ENCODE data around the gene RREB1. TPM values are rescaled to one million over a fixed set of nuclear protein-coding genes. Genes with fewer than 3 reads are reported as not detected.
A peak's percentile ranks its signal among the peaks of the same experiment; 100 is the strongest.

RREB1 gene
- total RNA-seq, 2 experiments from 2014 or later: 37.0 to 39.1 TPM

GRCh38 chr6:7121700-7122241 lies 14.0 kb downstream of the RREB1 start:
- POLR2A ChIA-PET: interaction anchor here (0.7 kb wide), 1 partner anchor 23 kb away, joined by 3 read pairs; no protein-coding TSS in a partner anchor
- Mint-ChIP-seq H3K4me1 (peaks cover 27% of the 10 kb centered on the region), H3K9me3 (no peaks in the 10 kb centered on the region), H3K27ac (no peak overlapping the region), H3K36me3 (peaks cover 35% of the 10 kb centered on the region), H3K27me3 (no peaks in the 10 kb centered on the region), H3K4me3 (no peak overlapping the region)
- ATAC-seq (ENCODE audit: low read depth) (no peak), DNase-seq (no peak)

- Mint-ChIP-seq H3K4me1 (peaks cover 34% of the 10 kb centered on the region), H3K27ac (no peak overlapping the region), H3K27me3 (no peaks in the 10 kb centered on the region), H3K4me3 (no peak overlapping the region), H3K9me3 (no peaks in the 10 kb centered on the region), H3K36me3 (peaks cover 39% of the 10 kb centered on the region)
- POLR2A ChIA-PET: no interaction called here
- ATAC-seq (ENCODE audit: low read depth): no peak
- no peak for DNase-seq
Measured at GRCh38 chr6:7122684-7123083, 14.9 kb downstream of the RREB1 start.

GRCh38 chr6:7124114-7124513 lies 16.4 kb downstream of the RREB1 start:
- DNase-seq (no peak), ATAC-seq (ENCODE audit: low read depth) (no peak)
- POLR2A ChIA-PET: interaction anchor here (1.7 to 2.1 kb wide), 2 partner anchors 11 to 15 kb away, joined by 4 read pairs; no protein-coding TSS in a partner anchor
- no peaks in the 10 kb centered on the region for H3K27me3 Mint-ChIP-seq
- no peak overlapping the region for H3K4me3 Mint-ChIP-seq
- no peak overlapping the region for H3K27ac Mint-ChIP-seq
- H3K4me1 Mint-ChIP-seq: peaks cover 44% of the 10 kb centered on the region
- H3K36me3 Mint-ChIP-seq: peaks cover 48% of the 10 kb centered on the region
- H3K9me3 Mint-ChIP-seq: no peaks in the 10 kb centered on the region

GRCh38 chr6:7124636-7125035 lies 16.9 kb downstream of the RREB1 start:
- peak overlapping the region; percentile 28 for H3K27ac Mint-ChIP-seq
- DNase-seq: no peak
- peaks cover 45% of the 10 kb centered on the region for H3K36me3 Mint-ChIP-seq
- H3K4me3 Mint-ChIP-seq: no peak overlapping the region
- no peaks in the 10 kb centered on the region for H3K9me3 Mint-ChIP-seq
- POLR2A ChIA-PET: interaction anchor here (1.7 to 2.1 kb wide), 2 partner anchors 10 to 15 kb away, joined by 4 read pairs; no protein-coding TSS in a partner anchor
- H3K27me3 Mint-ChIP-seq: no peaks in the 10 kb centered on the region
- ATAC-seq (ENCODE audit: low read depth): no peak
- peaks cover 48% of the 10 kb centered on the region for H3K4me1 Mint-ChIP-seq

GRCh38 chr6:7125290-7125689 lies 17.5 kb downstream of the RREB1 start:
- POLR2A ChIA-PET: interaction anchor here (1.7 to 2.1 kb wide), 2 partner anchors 10 to 16 kb away, joined by 4 read pairs; no protein-coding TSS in a partner anchor
- H3K27ac Mint-ChIP-seq: peak overlapping the region; percentile 32
- no peaks in the 10 kb centered on the region for H3K27me3 Mint-ChIP-seq
- peaks cover 54% of the 10 kb centered on the region for H3K4me1 Mint-ChIP-seq
- peaks cover 42% of the 10 kb centered on the region for H3K36me3 Mint-ChIP-seq
- no peaks in the 10 kb centered on the region for H3K9me3 Mint-ChIP-seq
- no peak for DNase-seq
- peak; percentile 15 for ATAC-seq (ENCODE audit: low read depth)
- peak overlapping the region; percentile 25 for H3K4me3 Mint-ChIP-seq

- peaks cover 56% of the 10 kb centered on the region for H3K4me1 Mint-ChIP-seq
- no peak overlapping the region for H3K4me3 Mint-ChIP-seq
- H3K27me3 Mint-ChIP-seq: no peaks in the 10 kb centered on the region
- H3K9me3 Mint-ChIP-seq: no peaks in the 10 kb centered on the region
- peak overlapping the region; percentile 50 for H3K27ac Mint-ChIP-seq
- peaks cover 40% of the 10 kb centered on the region for H3K36me3 Mint-ChIP-seq
- POLR2A ChIA-PET: interaction anchor here (1.7 kb wide), 1 partner anchor 10 kb away, joined by 3 read pairs; no protein-coding TSS in a partner anchor
- ATAC-seq (ENCODE audit: low read depth) (no peak), DNase-seq (no peak)
Measured at GRCh38 chr6:7126754-7127153, 19.0 kb downstream of the RREB1 start.

GRCh38 chr6:7127680-7128079 lies 19.9 kb downstream of the RREB1 start:
- peak overlapping the region; percentile 62 for H3K4me3 Mint-ChIP-seq
- DNase-seq (no peak), ATAC-seq (ENCODE audit: low read depth) (no peak)
- POLR2A ChIA-PET: interaction anchor here (1.1 to 2.9 kb wide), 4 partner anchors 8 to 19 kb away, joined by 3 to 14 read pairs (median 4); no protein-coding TSS in a partner anchor
- H3K36me3 Mint-ChIP-seq: peaks cover 38% of the 10 kb centered on the region
- H3K4me1 Mint-ChIP-seq: peaks cover 58% of the 10 kb centered on the region
- H3K27me3 Mint-ChIP-seq: no peaks in the 10 kb centered on the region
- peak overlapping the region; percentile 82 for H3K27ac Mint-ChIP-seq
- no peaks in the 10 kb centered on the region for H3K9me3 Mint-ChIP-seq

GRCh38 chr6:7129360-7129759 lies 21.6 kb downstream of the RREB1 start:
- peak; percentile 48 for ATAC-seq (ENCODE audit: low read depth)
- Mint-ChIP-seq H3K4me1 (peaks cover 64% of the 10 kb centered on the region), H3K4me3 (peak overlapping the region; percentile 64), H3K27me3 (no peaks in the 10 kb centered on the region), H3K9me3 (no peaks in the 10 kb centered on the region), H3K36me3 (peaks cover 35% of the 10 kb centered on the region), H3K27ac (peak overlapping the region; percentile 84)
- POLR2A ChIA-PET: interaction anchor here (1.0 to 2.9 kb wide), 2 partner anchors 8 to 13 kb away, joined by 3 to 14 read pairs; no protein-coding TSS in a partner anchor
- DNase-seq: no peak

GRCh38 chr6:7129784-7130569 lies 22.2 kb downstream of the RREB1 start:
- Mint-ChIP-seq H3K4me3 (no peak overlapping the region), H3K4me1 (peaks cover 61% of the 10 kb centered on the region), H3K36me3 (peaks cover 35% of the 10 kb centered on the region), H3K9me3 (no peaks in the 10 kb centered on the region), H3K27me3 (no peaks in the 10 kb centered on the region), H3K27ac (peak overlapping the region; percentile 44)
- DNase-seq (no peak), ATAC-seq (ENCODE audit: low read depth) (peak; percentile 10)
- POLR2A ChIA-PET: interaction anchor here (2.9 kb wide), 1 partner anchor 8 kb away, joined by 14 read pairs; no protein-coding TSS in a partner anchor

- Mint-ChIP-seq H3K9me3 (no peaks in the 10 kb centered on the region), H3K4me3 (no peak overlapping the region), H3K36me3 (peaks cover 29% of the 10 kb centered on the region), H3K27ac (no peak overlapping the region), H3K27me3 (no peaks in the 10 kb centered on the region), H3K4me1 (peaks cover 63% of the 10 kb centered on the region)
- no peak for ATAC-seq (ENCODE audit: low read depth)
- POLR2A ChIA-PET: interaction anchor here (0.7 to 0.9 kb wide), 2 partner anchors 24 to 58 kb away, joined by 3 read pairs; partner anchors contain the start of gene RREB1
- no peak for DNase-seq
Measured at GRCh38 chr6:7131390-7131789, 23.6 kb downstream of the RREB1 start.

GRCh38 chr6:7132398-7133035 lies 24.8 kb downstream of the RREB1 start:
- Mint-ChIP-seq H3K36me3 (peaks cover 24% of the 10 kb centered on the region), H3K27ac (no peak overlapping the region), H3K27me3 (no peaks in the 10 kb centered on the region), H3K4me3 (no peak overlapping the region), H3K9me3 (no peaks in the 10 kb centered on the region), H3K4me1 (peaks cover 64% of the 10 kb centered on the region)
- DNase-seq (no peak), ATAC-seq (ENCODE audit: low read depth) (no peak)
- POLR2A ChIA-PET: no interaction called here

GRCh38 chr6:7134999-7135745 lies 27.4 kb downstream of the RREB1 start:
- ATAC-seq (ENCODE audit: low read depth) (no peak), DNase-seq (no peak)
- H3K4me3 Mint-ChIP-seq: peak overlapping the region; percentile 33
- no peaks in the 10 kb centered on the region for H3K27me3 Mint-ChIP-seq
- POLR2A ChIA-PET: interaction anchor here (1.0 to 1.4 kb wide), 5 partner anchors 10 to 49 kb away, joined by 3 to 5 read pairs (median 4); no protein-coding TSS in a partner anchor
- no peaks in the 10 kb centered on the region for H3K9me3 Mint-ChIP-seq
- peak overlapping the region; percentile 4 for H3K27ac Mint-ChIP-seq
- H3K36me3 Mint-ChIP-seq: peaks cover 10% of the 10 kb centered on the region
- peaks cover 53% of the 10 kb centered on the region for H3K4me1 Mint-ChIP-seq
